ENCODE measurements around the gene EMX1. TPM values are rescaled to one million over a fixed set of nuclear protein-coding genes. Genes with fewer than 3 reads are reported as not detected.

EMX1 gene
- total RNA-seq, 1 experiment from 2014 or later = not detected

DNA sequence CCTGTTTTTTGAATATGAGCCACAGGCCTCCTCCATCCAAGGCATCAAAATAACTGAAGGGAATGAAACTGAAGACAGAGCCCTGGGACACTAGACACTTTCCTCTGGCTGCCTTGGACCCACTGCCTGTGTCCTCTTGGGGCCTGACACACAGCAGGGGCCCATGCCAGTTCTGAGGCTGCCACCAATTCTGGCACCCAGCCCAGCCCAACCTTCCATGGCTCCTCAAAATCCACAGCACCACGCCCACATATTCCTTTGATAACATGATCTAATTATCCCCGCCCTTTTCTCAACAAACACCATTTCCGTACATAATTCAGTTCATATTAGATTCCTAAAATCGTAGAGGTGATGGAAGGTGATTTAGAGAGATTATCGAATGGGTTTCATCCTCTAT lies 64.2 kb downstream of the EMX1 start:
- H3K4me3 ChIP-seq = no peak overlapping the region
- no peaks in the 10 kb centered on the region for H3K9me2 ChIP-seq (ENCODE audit: insufficient read depth)
- no peaks in the 10 kb centered on the region for H3K79me2 ChIP-seq (ENCODE audit: low read depth)
- no peaks in the 10 kb centered on the region for H3F3A ChIP-seq (ENCODE audit: insufficient read depth, low read depth)
- TF ChIP-seq, protein P1, sequence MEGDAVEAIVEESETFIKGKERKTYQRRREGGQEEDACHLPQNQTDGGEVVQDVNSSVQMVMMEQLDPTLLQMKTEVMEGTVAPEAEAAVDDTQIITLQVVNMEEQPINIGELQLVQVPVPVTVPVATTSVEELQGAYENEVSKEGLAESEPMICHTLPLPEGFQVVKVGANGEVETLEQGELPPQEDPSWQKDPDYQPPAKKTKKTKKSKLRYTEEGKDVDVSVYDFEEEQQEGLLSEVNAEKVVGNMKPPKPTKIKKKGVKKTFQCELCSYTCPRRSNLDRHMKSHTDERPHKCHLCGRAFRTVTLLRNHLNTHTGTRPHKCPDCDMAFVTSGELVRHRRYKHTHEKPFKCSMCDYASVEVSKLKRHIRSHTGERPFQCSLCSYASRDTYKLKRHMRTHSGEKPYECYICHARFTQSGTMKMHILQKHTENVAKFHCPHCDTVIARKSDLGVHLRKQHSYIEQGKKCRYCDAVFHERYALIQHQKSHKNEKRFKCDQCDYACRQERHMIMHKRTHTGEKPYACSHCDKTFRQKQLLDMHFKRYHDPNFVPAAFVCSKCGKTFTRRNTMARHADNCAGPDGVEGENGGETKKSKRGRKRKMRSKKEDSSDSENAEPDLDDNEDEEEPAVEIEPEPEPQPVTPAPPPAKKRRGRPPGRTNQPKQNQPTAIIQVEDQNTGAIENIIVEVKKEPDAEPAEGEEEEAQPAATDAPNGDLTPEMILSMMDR (conservative IDR thresholded peaks at IDR 0.05) = no peak
- TF ChIP-seq EZH2 (IDR thresholded peaks at IDR 0.05; ENCODE audit: low read depth) = no peak
- no peak overlapping the region for H2AFZ ChIP-seq
- no peaks in the 10 kb centered on the region for H3K27me3 ChIP-seq (ENCODE audit: insufficient read depth, low read depth)
- no peak for DNase-seq
- ChIA-PET CTCF (no interaction called here), POLR2A (ENCODE audit: unreplicated experiment) (no interaction called here)
- H3K27ac ChIP-seq = no peak overlapping the region
- intact Hi-C loops (cut with micrococcal nuclease; ENCODE audit: unreplicated experiment) = no loop called here
- BruUV-seq (replicated peaks) = no TSS peak
- no peaks in the 10 kb centered on the region; the same call in 1 of the 2 replicates for H4K20me1 ChIP-seq (ENCODE audit: insufficient read depth)
- no peaks in the 10 kb centered on the region for H3K9me3 ChIP-seq (ENCODE audit: insufficient read depth, low read depth)
- no peak overlapping the region for H3K4me2 ChIP-seq
- H3K36me3 ChIP-seq (ENCODE audit: low read depth) = no peaks in the 10 kb centered on the region
- no peaks in the 10 kb centered on the region; the same call in 1 of the 2 replicates for H3K4me1 ChIP-seq (replicated peaks; ENCODE audit: insufficient read depth)

DNA sequence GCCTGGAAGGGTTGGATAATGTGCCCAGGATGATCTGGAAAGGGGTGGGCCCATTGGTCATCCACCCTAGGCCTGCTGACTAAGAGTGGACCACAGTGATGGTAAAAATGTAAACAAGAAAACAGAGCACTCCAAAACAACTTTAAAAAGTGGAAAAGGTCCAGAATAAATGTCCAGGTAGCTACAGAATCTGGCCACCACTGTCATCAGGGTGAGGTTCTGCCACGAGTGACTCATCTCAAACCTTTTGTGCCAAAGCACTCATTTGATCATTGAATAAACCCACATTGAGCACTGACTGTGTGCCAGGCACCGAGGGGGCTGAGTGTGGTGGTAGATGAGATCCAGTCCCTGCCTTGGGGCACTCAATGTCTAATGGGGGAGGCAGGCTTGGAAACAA lies 64.9 kb downstream of the EMX1 start:
- BruUV-seq (replicated peaks) = no TSS peak
- Histone ChIP-seq H3K4me3 (no peak overlapping the region), H3F3A (ENCODE audit: insufficient read depth, low read depth) (no peaks in the 10 kb centered on the region), H3K9me2 (ENCODE audit: insufficient read depth) (no peaks in the 10 kb centered on the region), H3K36me3 (ENCODE audit: low read depth) (no peaks in the 10 kb centered on the region), H3K4me1 (replicated peaks; ENCODE audit: insufficient read depth) (no peaks in the 10 kb centered on the region; the same call in 1 of the 2 replicates), H2AFZ (no peak overlapping the region), H3K79me2 (ENCODE audit: low read depth) (no peaks in the 10 kb centered on the region), H4K20me1 (ENCODE audit: insufficient read depth) (no peaks in the 10 kb centered on the region; the same call in 1 of the 2 replicates), H3K9me3 (ENCODE audit: insufficient read depth, low read depth) (no peaks in the 10 kb centered on the region), H3K27ac (no peak overlapping the region), H3K4me2 (no peak overlapping the region), H3K27me3 (ENCODE audit: insufficient read depth, low read depth) (no peaks in the 10 kb centered on the region)
- no peak for DNase-seq
- TF ChIP-seq EZH2 (IDR thresholded peaks at IDR 0.05; ENCODE audit: low read depth) = no peak
- TF ChIP-seq, protein P1 (conservative IDR thresholded peaks at IDR 0.05) = no peak
- intact Hi-C loops (cut with micrococcal nuclease; ENCODE audit: unreplicated experiment) = no loop called here
- CTCF ChIA-PET = no interaction called here
- POLR2A ChIA-PET (ENCODE audit: unreplicated experiment) = no interaction called here

DNA sequence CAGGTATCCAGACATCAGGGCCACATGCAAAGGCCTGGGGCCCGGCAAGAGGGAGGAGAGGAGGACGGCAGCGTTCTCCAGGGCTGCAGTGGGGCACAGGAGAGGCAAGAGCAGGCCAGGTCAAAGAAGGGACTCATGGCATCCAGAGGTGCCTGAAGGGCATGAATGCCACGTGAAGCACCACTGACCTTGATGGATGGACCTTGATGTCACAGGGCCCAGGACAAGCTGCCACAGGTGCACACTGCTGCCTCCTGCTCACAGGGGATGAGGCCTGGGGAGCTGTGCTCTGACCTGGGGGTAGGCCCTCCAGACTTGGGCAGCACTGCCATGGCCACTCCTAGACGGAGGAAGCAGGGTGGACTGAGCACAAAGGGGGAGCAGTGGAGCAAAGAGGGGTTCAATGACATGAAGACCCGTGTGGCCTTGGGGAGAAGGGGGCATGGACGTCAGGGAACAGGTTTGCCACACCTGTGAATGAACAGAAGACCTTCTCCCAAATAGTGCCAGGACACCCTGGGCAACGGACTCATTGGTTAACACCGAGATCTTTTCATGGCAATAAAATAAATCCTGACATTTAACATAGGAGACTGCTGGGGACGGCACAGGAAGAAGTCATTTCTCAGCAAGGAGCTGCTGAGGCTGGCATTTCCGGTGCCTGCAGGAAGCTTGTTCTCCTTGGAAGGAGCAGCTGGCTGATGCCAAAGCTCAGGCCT lies 65.6 kb downstream of the EMX1 start:
- no peaks in the 10 kb centered on the region; the same call in 1 of the 2 replicates for H3K4me1 ChIP-seq (replicated peaks; ENCODE audit: insufficient read depth)
- H3K36me3 ChIP-seq (ENCODE audit: low read depth) = no peaks in the 10 kb centered on the region
- H3K79me2 ChIP-seq (ENCODE audit: low read depth) = no peaks in the 10 kb centered on the region
- no peak overlapping the region for H3K27ac ChIP-seq
- no peak for TF ChIP-seq EZH2 (IDR thresholded peaks at IDR 0.05; ENCODE audit: low read depth)
- TF ChIP-seq, protein P1 (conservative IDR thresholded peaks at IDR 0.05) = no peak
- H3K9me2 ChIP-seq (ENCODE audit: insufficient read depth) = no peaks in the 10 kb centered on the region
- no peak overlapping the region for H3K4me2 ChIP-seq
- intact Hi-C loops (cut with micrococcal nuclease; ENCODE audit: unreplicated experiment) = no loop called here
- ChIA-PET POLR2A (ENCODE audit: unreplicated experiment) (no interaction called here), CTCF (no interaction called here)
- H3K4me3 ChIP-seq = no peak overlapping the region
- no peak overlapping the region for H2AFZ ChIP-seq
- no peaks in the 10 kb centered on the region for H3K27me3 ChIP-seq (ENCODE audit: insufficient read depth, low read depth)
- H3F3A ChIP-seq (ENCODE audit: insufficient read depth, low read depth) = no peaks in the 10 kb centered on the region
- H4K20me1 ChIP-seq (ENCODE audit: insufficient read depth) = no peaks in the 10 kb centered on the region; the same call in 1 of the 2 replicates
- no peak for DNase-seq
- no peaks in the 10 kb centered on the region for H3K9me3 ChIP-seq (ENCODE audit: insufficient read depth, low read depth)
- BruUV-seq (replicated peaks) = no TSS peak
